Measurements from ENCODE around the gene KCNQ1. TPM values are rescaled to one million over a fixed set of nuclear protein-coding genes. Genes with fewer than 3 reads are reported as not detected.

KCNQ1 gene
- total and polyA plus RNA-seq, 2 experiments from 2014 or later, result not detected

- H3K27me3 ChIP-seq (replicated peaks; ENCODE audit: insufficient read depth), result peaks cover 44% of the 10 kb centered on the region
- H3K9me2 ChIP-seq (ENCODE audit: insufficient read depth), result no peaks in the 10 kb centered on the region
- H3F3A ChIP-seq (ENCODE audit: insufficient read depth), result no peaks in the 10 kb centered on the region
- no peak for DNase-seq
- no peak overlapping the region for H2AFZ ChIP-seq
- no peaks in the 10 kb centered on the region for H3K79me2 ChIP-seq (ENCODE audit: insufficient read depth)
- no peak overlapping the region for H3K9ac ChIP-seq
- TF ChIP-seq EZH2phosphoT487 (IDR thresholded peaks at IDR 0.05; ENCODE audit: insufficient read depth, low read depth), result no peak
- no peak for TF ChIP-seq EZH2 (IDR thresholded peaks at IDR 0.05; ENCODE audit: insufficient read depth, poor library complexity, severe bottlenecking)
- no peak overlapping the region for H3K4me3 ChIP-seq
- no peak overlapping the region for H3K4me2 ChIP-seq (ENCODE audit: unreplicated experiment)
- H4K20me1 ChIP-seq (ENCODE audit: insufficient read depth), result no peaks in the 10 kb centered on the region
- H3K36me3 ChIP-seq (ENCODE audit: low read depth), result no peaks in the 10 kb centered on the region
- 67 to 69% methylated on average over 23 of the region's 24 CpGs for WGBS, 2 experiments (ENCODE audit: low coverage in 1 of 2, low lambda C conversion rate in 2 of 2, missing lambda C conversion rate in 2 of 2)
- H3K4me1 ChIP-seq (ENCODE audit: insufficient read depth), result no peaks in the 10 kb centered on the region
- no peaks in the 10 kb centered on the region for H3K9me3 ChIP-seq (ENCODE audit: low read depth)
- no peak overlapping the region for H3K27ac ChIP-seq
- in situ Hi-C loops (cut with MboI), result no loop called here
These were observed 361.7 kb downstream of the KCNQ1 start for GRCh38 chr11:2806351-2807024.

GRCh38 chr11:2807025-2807681 is 362.3 kb downstream of the KCNQ1 start:
- DNase-seq, result no peak
- Histone ChIP-seq H3K9me2 (ENCODE audit: insufficient read depth) (no peaks in the 10 kb centered on the region), H3K4me1 (ENCODE audit: insufficient read depth) (no peaks in the 10 kb centered on the region), H3K36me3 (ENCODE audit: low read depth) (no peaks in the 10 kb centered on the region), H3K4me3 (no peak overlapping the region), H3K9ac (no peak overlapping the region), H3K27ac (no peak overlapping the region), H3K9me3 (ENCODE audit: low read depth) (no peaks in the 10 kb centered on the region), H3K27me3 (replicated peaks; ENCODE audit: insufficient read depth) (peaks cover 44% of the 10 kb centered on the region), H4K20me1 (ENCODE audit: insufficient read depth) (no peaks in the 10 kb centered on the region), H3F3A (ENCODE audit: insufficient read depth) (no peaks in the 10 kb centered on the region), H3K4me2 (ENCODE audit: unreplicated experiment) (no peak overlapping the region), H3K79me2 (ENCODE audit: insufficient read depth) (no peaks in the 10 kb centered on the region), H2AFZ (no peak overlapping the region)
- 27 to 32% methylated on average over 33 to 39 of the region's 39 CpGs for WGBS, 2 experiments (ENCODE audit: low coverage in 1 of 2, low lambda C conversion rate in 2 of 2, missing lambda C conversion rate in 2 of 2)
- in situ Hi-C loops (cut with MboI), result no loop called here
- TF ChIP-seq EZH2phosphoT487 (IDR thresholded peaks at IDR 0.05; ENCODE audit: insufficient read depth, low read depth) (no peak), EZH2 (IDR thresholded peaks at IDR 0.05; ENCODE audit: insufficient read depth, poor library complexity, severe bottlenecking) (peak; percentile 49)

DNA sequence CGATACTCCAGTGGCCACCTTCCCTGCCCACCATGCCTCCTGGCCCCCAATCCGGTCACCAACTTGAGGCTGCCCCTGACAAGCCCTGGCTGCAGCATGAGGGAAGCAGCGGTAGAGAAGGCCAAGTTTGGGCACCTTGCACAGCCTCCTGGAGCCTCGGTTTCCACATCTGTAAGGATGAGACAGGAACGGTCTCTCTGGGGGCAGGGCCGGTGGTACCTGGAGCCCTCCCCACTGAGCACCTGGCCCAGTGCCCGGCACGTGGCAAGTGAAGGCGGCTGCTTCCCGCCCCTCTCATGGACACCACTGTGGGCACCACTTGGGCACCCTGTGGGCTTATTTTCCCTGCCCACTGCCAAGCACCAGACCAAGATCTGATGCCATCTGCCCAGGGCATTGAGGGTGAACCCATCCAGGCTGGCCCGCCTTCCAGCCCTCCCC is 363.0 kb downstream of the KCNQ1 start:
- Histone ChIP-seq H3F3A (ENCODE audit: insufficient read depth) (no peaks in the 10 kb centered on the region), H3K27me3 (replicated peaks; ENCODE audit: insufficient read depth) (peaks cover 44% of the 10 kb centered on the region), H3K4me1 (ENCODE audit: insufficient read depth) (no peaks in the 10 kb centered on the region), H3K9ac (no peak overlapping the region), H3K36me3 (ENCODE audit: low read depth) (no peaks in the 10 kb centered on the region), H4K20me1 (ENCODE audit: insufficient read depth) (no peaks in the 10 kb centered on the region), H3K79me2 (ENCODE audit: insufficient read depth) (no peaks in the 10 kb centered on the region), H3K9me2 (ENCODE audit: insufficient read depth) (no peaks in the 10 kb centered on the region), H3K4me3 (no peak overlapping the region), H3K4me2 (ENCODE audit: unreplicated experiment) (no peak overlapping the region), H3K27ac (no peak overlapping the region), H3K9me3 (ENCODE audit: low read depth) (no peaks in the 10 kb centered on the region), H2AFZ (no peak overlapping the region)
- in situ Hi-C loops (cut with MboI), result no loop called here
- 48 to 51% methylated on average over 7 to 11 of the region's 11 CpGs for WGBS, 2 experiments (ENCODE audit: low coverage in 1 of 2, low lambda C conversion rate in 2 of 2, missing lambda C conversion rate in 2 of 2)
- DNase-seq, result no peak
- no peak for TF ChIP-seq EZH2 (IDR thresholded peaks at IDR 0.05; ENCODE audit: insufficient read depth, poor library complexity, severe bottlenecking)
- no peak for TF ChIP-seq EZH2phosphoT487 (IDR thresholded peaks at IDR 0.05; ENCODE audit: insufficient read depth, low read depth)

GRCh38 chr11:2808850-2809846 is 364.3 kb downstream of the KCNQ1 start:
- no peaks in the 10 kb centered on the region for H3K4me1 ChIP-seq (ENCODE audit: insufficient read depth)
- H2AFZ ChIP-seq, result no peak overlapping the region
- no peaks in the 10 kb centered on the region for H3K9me3 ChIP-seq (ENCODE audit: low read depth)
- TF ChIP-seq EZH2 (IDR thresholded peaks at IDR 0.05; ENCODE audit: insufficient read depth, poor library complexity, severe bottlenecking) (no peak), EZH2phosphoT487 (IDR thresholded peaks at IDR 0.05; ENCODE audit: insufficient read depth, low read depth) (no peak)
- H3K9me2 ChIP-seq (ENCODE audit: insufficient read depth), result no peaks in the 10 kb centered on the region
- DNase-seq, result no peak
- no peak overlapping the region for H3K4me3 ChIP-seq
- WGBS, 2 experiments (ENCODE audit: low coverage in 1 of 2, low lambda C conversion rate in 2 of 2, missing lambda C conversion rate in 2 of 2), result 65 to 67% methylated on average over 14 to 15 of the region's 15 CpGs
- H3K4me2 ChIP-seq (ENCODE audit: unreplicated experiment), result no peak overlapping the region
- H3K9ac ChIP-seq, result no peak overlapping the region
- H3K79me2 ChIP-seq (ENCODE audit: insufficient read depth), result no peaks in the 10 kb centered on the region
- no peaks in the 10 kb centered on the region for H3K36me3 ChIP-seq (ENCODE audit: low read depth)
- H3K27ac ChIP-seq, result no peak overlapping the region
- H3K27me3 ChIP-seq (replicated peaks; ENCODE audit: insufficient read depth), result peaks cover 44% of the 10 kb centered on the region
- H3F3A ChIP-seq (ENCODE audit: insufficient read depth), result no peaks in the 10 kb centered on the region
- in situ Hi-C loops (cut with MboI), result no loop called here
- H4K20me1 ChIP-seq (ENCODE audit: insufficient read depth), result no peaks in the 10 kb centered on the region
